Lower leg skin (tissue), 3 donors: ENCODE measurements around the gene CNTF.

Experiments used
- POLR2A ChIP-seq, 2 donors: fragments of 450-650 bp; IDR thresholded peaks; one replicate each; pipeline ENCODE4 v1.6.1; 2016 to 2017; ENCODE audit warnings: antibody characterized with exemption in 2 of 2, mild to moderate bottlenecking in 1 of 2, moderate library complexity in 1 of 2
- TF ChIP-seq, protein P1 (sequence below), 3 donors: fragments of 450-650 bp; IDR thresholded peaks; one replicate each; pipeline ENCODE4 v1.5.1; 2016; ENCODE audit warnings: antibody characterized with exemption in 3 of 3, mild to moderate bottlenecking in 3 of 3, moderate library complexity in 2 of 3

GRCh38 chr11:58621586-58622262 is 741 bp upstream of the CNTF start:
- TF ChIP-seq, protein P1, sequence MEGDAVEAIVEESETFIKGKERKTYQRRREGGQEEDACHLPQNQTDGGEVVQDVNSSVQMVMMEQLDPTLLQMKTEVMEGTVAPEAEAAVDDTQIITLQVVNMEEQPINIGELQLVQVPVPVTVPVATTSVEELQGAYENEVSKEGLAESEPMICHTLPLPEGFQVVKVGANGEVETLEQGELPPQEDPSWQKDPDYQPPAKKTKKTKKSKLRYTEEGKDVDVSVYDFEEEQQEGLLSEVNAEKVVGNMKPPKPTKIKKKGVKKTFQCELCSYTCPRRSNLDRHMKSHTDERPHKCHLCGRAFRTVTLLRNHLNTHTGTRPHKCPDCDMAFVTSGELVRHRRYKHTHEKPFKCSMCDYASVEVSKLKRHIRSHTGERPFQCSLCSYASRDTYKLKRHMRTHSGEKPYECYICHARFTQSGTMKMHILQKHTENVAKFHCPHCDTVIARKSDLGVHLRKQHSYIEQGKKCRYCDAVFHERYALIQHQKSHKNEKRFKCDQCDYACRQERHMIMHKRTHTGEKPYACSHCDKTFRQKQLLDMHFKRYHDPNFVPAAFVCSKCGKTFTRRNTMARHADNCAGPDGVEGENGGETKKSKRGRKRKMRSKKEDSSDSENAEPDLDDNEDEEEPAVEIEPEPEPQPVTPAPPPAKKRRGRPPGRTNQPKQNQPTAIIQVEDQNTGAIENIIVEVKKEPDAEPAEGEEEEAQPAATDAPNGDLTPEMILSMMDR (IDR thresholded peaks at IDR 0.05), result no peak
- TF ChIP-seq POLR2A (IDR thresholded peaks at IDR 0.05), result no peak
